ENCODE results near the gene ADK. TPM values are rescaled to one million over a fixed set of nuclear protein-coding genes. Genes with fewer than 3 reads are reported as not detected.

ADK gene
- total RNA-seq, 1 donor from 2014 or later, result 13.1 TPM

DNA sequence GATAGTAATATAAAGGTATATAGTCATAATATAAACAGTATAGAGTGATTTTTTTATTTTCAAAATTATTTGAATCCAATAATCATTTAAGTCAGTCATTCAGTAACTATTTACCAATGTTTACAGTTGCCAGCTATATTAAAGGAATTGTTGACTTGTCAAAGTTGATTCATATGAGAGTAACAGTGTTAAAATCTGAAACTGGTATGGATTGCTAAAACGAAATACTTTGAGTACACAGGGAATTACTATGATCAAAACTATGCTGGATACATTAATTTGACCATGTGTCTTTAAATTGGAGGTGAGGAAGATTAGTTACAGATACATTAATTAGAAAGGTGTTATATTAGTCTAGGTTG, 282.6 kb downstream of the ADK start:
- Mint-ChIP-seq H3K36me3 (ENCODE audit: low read depth, unreplicated experiment) (no peaks in the 10 kb centered on the region), H3K4me3 (ENCODE audit: unreplicated experiment) (no peak overlapping the region), H3K27me3 (ENCODE audit: unreplicated experiment) (no peaks in the 10 kb centered on the region), H3K4me1 (ENCODE audit: unreplicated experiment) (peaks cover 4% of the 10 kb centered on the region), H3K27ac (ENCODE audit: unreplicated experiment) (no peak overlapping the region), H3K9me3 (ENCODE audit: unreplicated experiment) (no peaks in the 10 kb centered on the region)
- TF ChIP-seq, protein P1, sequence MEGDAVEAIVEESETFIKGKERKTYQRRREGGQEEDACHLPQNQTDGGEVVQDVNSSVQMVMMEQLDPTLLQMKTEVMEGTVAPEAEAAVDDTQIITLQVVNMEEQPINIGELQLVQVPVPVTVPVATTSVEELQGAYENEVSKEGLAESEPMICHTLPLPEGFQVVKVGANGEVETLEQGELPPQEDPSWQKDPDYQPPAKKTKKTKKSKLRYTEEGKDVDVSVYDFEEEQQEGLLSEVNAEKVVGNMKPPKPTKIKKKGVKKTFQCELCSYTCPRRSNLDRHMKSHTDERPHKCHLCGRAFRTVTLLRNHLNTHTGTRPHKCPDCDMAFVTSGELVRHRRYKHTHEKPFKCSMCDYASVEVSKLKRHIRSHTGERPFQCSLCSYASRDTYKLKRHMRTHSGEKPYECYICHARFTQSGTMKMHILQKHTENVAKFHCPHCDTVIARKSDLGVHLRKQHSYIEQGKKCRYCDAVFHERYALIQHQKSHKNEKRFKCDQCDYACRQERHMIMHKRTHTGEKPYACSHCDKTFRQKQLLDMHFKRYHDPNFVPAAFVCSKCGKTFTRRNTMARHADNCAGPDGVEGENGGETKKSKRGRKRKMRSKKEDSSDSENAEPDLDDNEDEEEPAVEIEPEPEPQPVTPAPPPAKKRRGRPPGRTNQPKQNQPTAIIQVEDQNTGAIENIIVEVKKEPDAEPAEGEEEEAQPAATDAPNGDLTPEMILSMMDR (IDR thresholded peaks at IDR 0.05; ENCODE audit: unreplicated experiment), result no peak
- no peak for DNase-seq (ENCODE audit: low spot score)

DNA sequence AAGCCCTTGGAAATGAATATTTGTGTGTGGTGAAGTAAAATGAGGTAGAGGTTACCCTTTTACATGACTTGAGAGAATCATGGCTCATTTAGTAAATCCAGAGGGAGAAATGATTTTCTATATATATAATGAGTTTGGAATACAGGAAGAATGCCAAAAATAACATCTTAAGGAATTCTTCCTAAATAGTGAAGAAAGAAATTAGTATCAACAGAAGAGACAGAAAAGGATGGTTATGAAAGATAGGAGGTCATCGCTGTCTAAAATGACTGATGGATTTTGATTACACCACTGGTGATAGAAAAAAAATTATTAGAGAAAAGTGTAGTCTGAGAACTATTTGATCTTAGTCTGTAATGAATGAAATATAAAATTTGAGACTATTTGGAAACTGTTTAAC, 283.0 kb downstream of the ADK start:
- Mint-ChIP-seq H3K36me3 (ENCODE audit: low read depth, unreplicated experiment) (no peaks in the 10 kb centered on the region), H3K27me3 (ENCODE audit: unreplicated experiment) (no peaks in the 10 kb centered on the region), H3K4me1 (ENCODE audit: unreplicated experiment) (peaks cover 7% of the 10 kb centered on the region), H3K9me3 (ENCODE audit: unreplicated experiment) (no peaks in the 10 kb centered on the region), H3K27ac (ENCODE audit: unreplicated experiment) (no peak overlapping the region), H3K4me3 (ENCODE audit: unreplicated experiment) (no peak overlapping the region)
- TF ChIP-seq, protein P1 (IDR thresholded peaks at IDR 0.05; ENCODE audit: unreplicated experiment), result no peak
- DNase-seq (ENCODE audit: low spot score), result no peak

DNA sequence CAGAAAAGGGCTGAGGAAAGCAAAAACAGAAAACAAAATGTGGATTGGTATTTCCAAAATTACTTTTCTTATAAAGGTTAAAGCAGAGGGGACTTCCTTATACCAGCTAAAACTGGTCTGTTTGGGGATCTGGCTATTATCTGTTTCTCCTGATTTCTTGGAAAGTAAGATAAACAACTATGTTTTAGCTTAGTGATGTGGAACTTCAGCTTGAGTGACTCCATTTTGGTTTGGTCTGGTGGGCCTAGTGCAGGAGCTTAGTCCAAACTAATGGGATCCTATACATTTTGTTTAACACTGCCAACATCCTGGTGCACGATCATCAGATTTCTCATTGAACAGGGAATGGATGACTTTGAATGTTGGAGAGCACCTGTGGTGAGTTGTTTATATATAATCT, 283.5 kb downstream of the ADK start:
- H3K27me3 Mint-ChIP-seq (ENCODE audit: unreplicated experiment), result no peaks in the 10 kb centered on the region
- TF ChIP-seq, protein P1 (IDR thresholded peaks at IDR 0.05; ENCODE audit: unreplicated experiment), result no peak
- H3K9me3 Mint-ChIP-seq (ENCODE audit: unreplicated experiment), result no peaks in the 10 kb centered on the region
- H3K36me3 Mint-ChIP-seq (ENCODE audit: low read depth, unreplicated experiment), result no peaks in the 10 kb centered on the region
- peaks cover 9% of the 10 kb centered on the region for H3K4me1 Mint-ChIP-seq (ENCODE audit: unreplicated experiment)
- no peak for DNase-seq (ENCODE audit: low spot score)
- no peak overlapping the region for H3K27ac Mint-ChIP-seq (ENCODE audit: unreplicated experiment)
- no peak overlapping the region for H3K4me3 Mint-ChIP-seq (ENCODE audit: unreplicated experiment)

GRCh38 chr10:74436523-74437170, 285.6 kb downstream of the ADK start:
- TF ChIP-seq, protein P1 (IDR thresholded peaks at IDR 0.05; ENCODE audit: unreplicated experiment), result no peak
- no peak for DNase-seq (ENCODE audit: low spot score)
- Mint-ChIP-seq H3K4me1 (ENCODE audit: unreplicated experiment) (peaks cover 9% of the 10 kb centered on the region), H3K9me3 (ENCODE audit: unreplicated experiment) (no peaks in the 10 kb centered on the region), H3K36me3 (ENCODE audit: low read depth, unreplicated experiment) (no peaks in the 10 kb centered on the region), H3K27ac (ENCODE audit: unreplicated experiment) (no peak overlapping the region), H3K4me3 (ENCODE audit: unreplicated experiment) (no peak overlapping the region), H3K27me3 (ENCODE audit: unreplicated experiment) (no peaks in the 10 kb centered on the region)

DNA sequence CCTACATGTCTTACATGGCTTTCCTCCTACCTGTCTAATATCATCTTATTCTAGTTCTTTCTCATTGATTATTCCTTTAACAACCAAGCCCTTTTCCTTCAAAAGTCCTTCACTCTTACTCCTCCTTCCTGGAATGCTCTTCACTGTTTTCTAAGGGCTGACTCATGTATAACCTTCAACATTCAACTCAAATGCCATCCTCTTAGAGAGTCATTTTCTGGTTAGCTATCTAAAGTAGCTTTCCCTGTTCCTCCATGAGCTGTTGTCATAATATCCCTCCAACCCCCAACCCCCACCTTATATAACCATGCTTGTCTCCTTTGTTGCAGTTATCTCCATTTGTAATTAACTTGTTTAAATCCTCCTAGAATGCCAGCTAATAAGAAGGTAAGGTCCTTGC, 286.8 kb downstream of the ADK start:
- H3K4me3 Mint-ChIP-seq (ENCODE audit: unreplicated experiment), result no peak overlapping the region
- TF ChIP-seq, protein P1 (IDR thresholded peaks at IDR 0.05; ENCODE audit: unreplicated experiment), result no peak
- no peaks in the 10 kb centered on the region for H3K36me3 Mint-ChIP-seq (ENCODE audit: low read depth, unreplicated experiment)
- H3K9me3 Mint-ChIP-seq (ENCODE audit: unreplicated experiment), result no peaks in the 10 kb centered on the region
- no peak overlapping the region for H3K27ac Mint-ChIP-seq (ENCODE audit: unreplicated experiment)
- DNase-seq (ENCODE audit: low spot score), result no peak
- peaks cover 9% of the 10 kb centered on the region for H3K4me1 Mint-ChIP-seq (ENCODE audit: unreplicated experiment)
- no peaks in the 10 kb centered on the region for H3K27me3 Mint-ChIP-seq (ENCODE audit: unreplicated experiment)

All from endothelial cell (in vitro differentiated cells).